Ovary (tissue), 9 donors: Measurements from ENCODE around the gene UHRF1. TPM values are rescaled to one million over a fixed set of nuclear protein-coding genes. Genes with fewer than 3 reads are reported as not detected.

ENCODE experiments used
- DNase-seq, 5 donors: peaks; one replicate each; pipeline ENCODE4 v3.0.0-alpha.2; 2019 to 2020
- H3K27ac ChIP-seq, 2 donors: fragments of 200-600 bp; one replicate each; pipeline versions ENCODE4 v1.5.1 to v1.8.0; 2019 to 2022
- H3K27me3 ChIP-seq: fragments of 200-600 bp; one replicate; pipeline ENCODE4 v1.8.0; 2022
- H3K36me3 ChIP-seq: fragments of 200-600 bp; sonication (generic); one replicate; pipeline ENCODE4 v1.5.1; 2019
- H3K4me1 ChIP-seq: one replicate; pipeline ENCODE4 v1.8.1; 2013; ENCODE audit warnings: mild to moderate bottlenecking, moderate library complexity; ENCODE audit not compliant: insufficient read depth
- H3K4me3 ChIP-seq: fragments of 200-600 bp; sonication (generic); one replicate; pipeline ENCODE4 v1.5.1; 2017
- H3K9me3 ChIP-seq, 2 donors: fragments of 200-600 bp in 1 of 2; sonication (generic) in 1 of 2; one replicate each; pipeline versions ENCODE4 v1.5.1 to v1.8.1; 2013 to 2019; ENCODE audit warnings: mild to moderate bottlenecking in 1 of 2, moderate library complexity in 1 of 2
- EP300 ChIP-seq: sonication (generic); formaldehyde crosslinking; IDR thresholded peaks from one replicate; pipeline ENCODE4 v1.6.1; 2017; ENCODE audit warnings: antibody characterized with exemption
- POLR2A ChIP-seq: fragments of 450-650 bp; IDR thresholded peaks from one replicate; pipeline ENCODE4 v1.6.1; 2017; ENCODE audit warnings: antibody characterized with exemption, mild to moderate bottlenecking, moderate library complexity
- WGBS, 3 donors: extraction: QIAGEN DNeasy Blood & Tissue Kit in 1 of 3; methylation state at CpG; one replicate each; pipeline versions ENCODE4 v1.1.5 to v1.1.7; 2013 to 2017; 5-methylcytosine and 5-hydroxymethylcytosine counted together
- intact Hi-C, 4 donors: fragments of 100-400 bp; cut with DNase I; formaldehyde crosslinking; loops; one replicate each; pipeline versions ENCODE4 v1.11.0 to v1.15.1; 2022 to 2023
- polyA plus RNA-seq, 2 donors: library from polyadenylated mRNA; stranded (reverse); fragments of 200-250 nt in 1 of 2; fragments of 350-450 nt in 1 of 2; fragmentation: Illumina TruSeq in 1 of 2; extraction: RNeasy Lipid Tissue Mini Kit (QIAGEN cat#74804) in 1 of 2; gene quantifications; one replicate each; pipeline ENCODE4 v1.2.3, GENCODE V29; 2013 to 2014
- total RNA-seq, 7 donors: library from RNA; depleted of rRNA in 2 of 7; stranded (reverse); fragments of >200 nt in 2 of 7; fragmentation: NEBNext Ultra II Directional in 3 of 7; extraction: Animal tissue kit (Norgen Biotek cat#: 25700) in 3 of 7; gene quantifications; one replicate each; pipeline versions ENCODE4 v1.1.0 to v1.2.4, GENCODE V29; 2016 to 2023
- TF ChIP-seq, protein P1 (sequence below), 3 donors: fragments of 450-650 bp in 2 of 3; fragments of 200-600 bp in 1 of 3; IDR thresholded peaks; one replicate each; pipeline versions ENCODE4 v1.5.1 to v1.8.0; 2016 to 2022; ENCODE audit warnings: antibody characterized with exemption in 3 of 3, mild to moderate bottlenecking in 1 of 3
- donor health status: DM: no; HTN: no; CAD: no; lungs with moderate emphysema.
- donor health status: DM: no; HTN: no; CAD: no.
- donor health status: Bipolar disorder and iron deficiency.
- donor health status: DM: yes; HTN: yes; CAD: no.
- donor health status: DM: no; HTN: no; CAD: no.
- donor health status: DM: yes; HTN: yes; CAD: no.

UHRF1 gene
- total and polyA plus RNA-seq, 9 donors = 0.18 to 4.0 (median 0.50) TPM

DNA sequence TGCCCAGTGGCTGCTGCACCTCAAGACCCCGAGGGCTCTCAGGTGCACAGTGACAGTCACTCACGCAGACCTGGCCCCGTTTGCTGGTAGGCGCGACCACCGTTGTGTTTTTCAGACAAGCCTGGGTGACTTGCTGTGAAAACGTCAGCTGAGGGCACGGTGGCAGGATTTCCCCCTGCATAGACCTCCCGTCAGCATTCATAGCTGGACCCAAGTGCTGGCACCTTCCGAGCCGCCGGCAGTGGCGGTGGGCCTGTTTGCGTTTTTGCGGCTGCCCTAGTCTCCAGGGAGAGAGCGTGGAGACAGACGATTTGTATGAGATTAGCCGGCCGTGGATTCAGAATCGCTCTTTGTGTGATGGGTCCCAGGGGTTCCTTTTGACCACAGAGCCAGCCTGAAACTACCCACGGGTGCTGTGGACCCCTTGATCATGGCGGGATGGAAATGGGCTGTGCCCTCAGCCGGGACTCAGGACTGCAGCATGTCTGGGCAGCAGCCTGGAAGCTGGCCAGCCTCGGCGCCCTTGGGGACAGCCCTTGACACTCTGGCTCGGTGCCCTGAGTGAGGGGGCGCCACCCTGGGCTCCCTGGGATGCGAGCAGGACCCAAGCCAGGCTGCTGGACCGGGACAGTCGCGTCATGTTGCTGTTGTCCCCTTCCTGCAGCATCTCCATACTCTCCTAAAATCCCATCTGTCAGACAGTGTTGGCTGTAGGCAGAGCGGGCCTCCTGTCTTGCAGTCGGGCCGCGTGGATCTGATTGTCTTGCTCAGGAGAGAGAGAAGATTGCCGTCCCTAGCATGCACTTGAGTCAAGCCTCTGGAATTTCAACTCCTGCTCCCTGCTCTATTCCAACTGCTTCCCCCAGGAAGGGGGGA lies 68.2 kb downstream of the UHRF1 start:
- Histone ChIP-seq H3K27me3 (no peaks in the 10 kb centered on the region), H3K9me3 (no peaks in the 10 kb centered on the region), H3K36me3 (no peaks in the 10 kb centered on the region), H3K27ac (peak overlapping the region in 1 of 2 donors; percentile 82), H3K4me1 (peaks cover 30% of the 10 kb centered on the region), H3K4me3 (peak overlapping the region; percentile 18)
- no peak for TF ChIP-seq EP300
- TF ChIP-seq, protein P1, sequence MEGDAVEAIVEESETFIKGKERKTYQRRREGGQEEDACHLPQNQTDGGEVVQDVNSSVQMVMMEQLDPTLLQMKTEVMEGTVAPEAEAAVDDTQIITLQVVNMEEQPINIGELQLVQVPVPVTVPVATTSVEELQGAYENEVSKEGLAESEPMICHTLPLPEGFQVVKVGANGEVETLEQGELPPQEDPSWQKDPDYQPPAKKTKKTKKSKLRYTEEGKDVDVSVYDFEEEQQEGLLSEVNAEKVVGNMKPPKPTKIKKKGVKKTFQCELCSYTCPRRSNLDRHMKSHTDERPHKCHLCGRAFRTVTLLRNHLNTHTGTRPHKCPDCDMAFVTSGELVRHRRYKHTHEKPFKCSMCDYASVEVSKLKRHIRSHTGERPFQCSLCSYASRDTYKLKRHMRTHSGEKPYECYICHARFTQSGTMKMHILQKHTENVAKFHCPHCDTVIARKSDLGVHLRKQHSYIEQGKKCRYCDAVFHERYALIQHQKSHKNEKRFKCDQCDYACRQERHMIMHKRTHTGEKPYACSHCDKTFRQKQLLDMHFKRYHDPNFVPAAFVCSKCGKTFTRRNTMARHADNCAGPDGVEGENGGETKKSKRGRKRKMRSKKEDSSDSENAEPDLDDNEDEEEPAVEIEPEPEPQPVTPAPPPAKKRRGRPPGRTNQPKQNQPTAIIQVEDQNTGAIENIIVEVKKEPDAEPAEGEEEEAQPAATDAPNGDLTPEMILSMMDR (IDR thresholded peaks at IDR 0.05) = no peak
- no peak for TF ChIP-seq POLR2A
- WGBS, 3 donors = 34 to 43% (median 40%) methylated on average over 31 to 36 of the region's 36 CpGs
- intact Hi-C loops = loop anchor here in 1 of 4 donors (5.0 kb wide), 1 partner anchor 55 kb away; no protein-coding TSS in a partner anchor
- DNase-seq = peak; percentile 65 to 73 (median 71)

DNA sequence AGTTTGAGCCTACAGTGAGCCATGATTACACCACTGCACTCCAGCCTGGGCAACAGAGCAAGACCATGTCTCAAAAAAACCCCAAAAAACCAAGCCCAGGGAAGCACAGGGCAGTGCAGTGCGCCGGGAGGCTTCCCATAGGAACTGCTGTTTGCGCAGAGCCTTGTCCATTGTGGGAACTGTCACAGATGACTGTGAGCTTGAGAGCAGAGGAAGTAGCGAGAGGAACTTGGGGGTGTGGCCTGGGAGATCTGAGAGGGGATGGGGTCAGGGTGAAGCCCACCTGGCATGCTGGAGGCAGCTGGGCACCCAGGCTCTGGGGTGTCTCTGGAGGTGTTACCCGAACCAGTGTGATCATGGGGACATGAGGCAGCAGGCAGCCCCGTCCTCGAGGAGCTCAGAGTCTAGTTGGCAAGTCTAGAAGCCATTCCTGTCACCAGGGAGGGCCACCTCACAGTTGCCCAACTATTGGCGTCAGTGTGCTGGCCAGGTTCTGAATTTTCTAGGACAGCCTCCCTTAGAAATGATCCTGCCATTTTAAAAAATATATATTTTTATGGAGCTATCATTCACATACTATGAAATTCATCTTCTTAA lies 70.0 kb downstream of the UHRF1 start:
- H3K4me3 ChIP-seq = no peak overlapping the region
- H3K27ac ChIP-seq = no peak overlapping the region
- WGBS, 3 donors = 88 to 96% (median 90%) methylated on average over 8 of the region's 8 CpGs
- intact Hi-C loops = loop anchor here in 1 of 4 donors (5.0 kb wide), 1 partner anchor 53 kb away; no protein-coding TSS in a partner anchor
- no peaks in the 10 kb centered on the region for H3K27me3 ChIP-seq
- peaks cover 30% of the 10 kb centered on the region for H3K4me1 ChIP-seq
- H3K9me3 ChIP-seq = no peaks in the 10 kb centered on the region
- H3K36me3 ChIP-seq = no peaks in the 10 kb centered on the region
- TF ChIP-seq POLR2A (no peak), EP300 (no peak)
- TF ChIP-seq, protein P1 (IDR thresholded peaks at IDR 0.05) = no peak
- no peak for DNase-seq

GRCh38 chr19:4980067-4980466 lies 70.8 kb downstream of the UHRF1 start:
- 81 to 88% (median 82%) methylated on average over 3 of the region's 3 CpGs for WGBS, 3 donors
- H3K27me3 ChIP-seq = no peaks in the 10 kb centered on the region
- no peaks in the 10 kb centered on the region for H3K9me3 ChIP-seq
- no peaks in the 10 kb centered on the region for H3K36me3 ChIP-seq
- intact Hi-C loops = loop anchor here in 1 of 4 donors (5.0 kb wide), 1 partner anchor 37 kb away; no protein-coding TSS in a partner anchor
- no peak for TF ChIP-seq POLR2A
- TF ChIP-seq, protein P1 (IDR thresholded peaks at IDR 0.05) = no peak
- no peak for TF ChIP-seq EP300
- no peak overlapping the region for H3K27ac ChIP-seq
- DNase-seq = no peak
- no peak overlapping the region for H3K4me3 ChIP-seq
- peaks cover 27% of the 10 kb centered on the region for H3K4me1 ChIP-seq

DNA sequence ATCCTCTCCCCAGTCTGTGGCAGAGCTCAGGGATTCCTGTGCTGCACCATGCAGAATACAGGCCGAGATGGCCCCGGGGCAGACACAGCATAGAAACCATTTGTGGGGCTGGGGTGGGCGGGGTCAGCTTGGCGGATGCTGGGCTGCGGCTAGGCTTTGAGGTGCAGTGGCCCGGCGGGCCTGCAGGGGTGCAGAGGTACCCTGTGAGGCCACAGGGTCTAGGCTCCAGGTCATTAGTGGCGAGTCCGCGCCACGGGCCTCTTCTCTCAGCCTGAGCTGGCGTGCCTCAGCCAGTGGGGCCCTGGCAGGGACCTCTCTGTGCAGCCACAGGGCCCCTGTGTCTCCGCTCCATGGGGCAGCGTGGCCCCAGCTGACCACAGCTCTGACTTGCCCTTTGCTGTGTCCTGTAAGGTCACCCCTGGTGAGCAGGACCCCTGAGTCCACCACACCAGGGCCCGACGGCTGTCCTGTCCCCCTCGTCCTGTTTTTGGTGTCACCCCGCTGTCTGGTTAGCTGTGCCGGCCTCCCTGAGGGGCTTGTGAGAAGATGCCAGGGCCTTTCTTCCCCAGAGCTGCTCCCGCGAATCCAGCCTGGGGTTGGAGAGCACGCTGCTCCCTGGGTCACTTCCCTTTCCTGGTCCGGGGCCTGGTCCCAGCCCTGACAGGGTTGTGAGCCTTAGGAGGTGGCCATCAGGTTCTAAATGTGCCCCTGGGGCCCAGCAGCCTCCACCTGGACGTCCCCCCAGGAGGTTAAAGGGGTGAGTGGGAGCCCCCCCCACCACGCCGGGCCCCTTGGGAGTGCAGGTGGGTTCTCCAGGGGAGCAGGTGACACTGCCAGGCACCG lies 71.8 kb downstream of the UHRF1 start:
- no peak for DNase-seq
- TF ChIP-seq, protein P1 (IDR thresholded peaks at IDR 0.05) = no peak
- TF ChIP-seq POLR2A (no peak), EP300 (no peak)
- Histone ChIP-seq H3K9me3 (no peaks in the 10 kb centered on the region), H3K27ac (no peak overlapping the region), H3K36me3 (no peaks in the 10 kb centered on the region), H3K4me3 (no peak overlapping the region), H3K27me3 (no peaks in the 10 kb centered on the region), H3K4me1 (peaks cover 27% of the 10 kb centered on the region)
- 80 to 90% (median 84%) methylated on average over 20 to 27 of the region's 27 CpGs for WGBS, 3 donors
- intact Hi-C loops = loop anchor here in 1 of 4 donors (5.0 kb wide), 1 partner anchor 36 kb away; no protein-coding TSS in a partner anchor
